CD8-positive, alpha-beta memory T cell (primary cell): ENCODE measurements around the gene PRODH. TPM values are rescaled to one million over a fixed set of nuclear protein-coding genes. Genes with fewer than 3 reads are reported as not detected.
"Not testable (repeated sequence)": the region's sequence is repeated elsewhere in the genome, so short reads cannot be mapped to it uniquely, and the experiment has no call there.

Source experiments
- CTCF ChIA-PET: fragments of 350-600 bp; sonication (Branson Sonifier 250); formaldehyde crosslinking; loops from one replicate; lab custom pipeline; 2021; ENCODE audit warnings: antibody characterized with exemption; lab: Charles Lee
- POLR2A ChIA-PET: fragments of 350-600 bp; sonication (Branson Sonifier 250); formaldehyde crosslinking; loops from one replicate; lab custom pipeline; 2021; ENCODE audit warnings: antibody characterized with exemption; lab: Charles Lee
- DNase-seq, 5 donors: peaks; one replicate each; pipeline versions ENCODE4 v3.0.0 to v3.0.0-alpha.2; 2020 to 2022; ENCODE audit warnings: mixed read lengths in 1 of 5
- H3K27ac ChIP-seq: one replicate; pipeline ENCODE4 v1.7.0; 2013; ENCODE audit warnings: low read depth, mild to moderate bottlenecking, low read length, moderate library complexity
- H3K27me3 ChIP-seq: 2 replicates; pipeline ENCODE4 v1.7.0; 2013; ENCODE audit warnings: low read length, mild to moderate bottlenecking; ENCODE audit not compliant: insufficient read depth, poor library complexity, severe bottlenecking
- H3K36me3 ChIP-seq: 2 replicates; pipeline ENCODE4 v1.7.0; 2013; ENCODE audit warnings: mild to moderate bottlenecking, low read length, moderate library complexity; ENCODE audit not compliant: insufficient read depth
- H3K4me1 ChIP-seq: 2 replicates; pipeline ENCODE4 v1.7.0; 2013; ENCODE audit warnings: mild to moderate bottlenecking, low read length, moderate library complexity; ENCODE audit not compliant: insufficient read depth
- H3K4me3 ChIP-seq: 2 replicates; pipeline ENCODE4 v1.7.0; 2013; ENCODE audit warnings: mild to moderate bottlenecking, low read length
- H3K9me3 ChIP-seq: 2 replicates; pipeline ENCODE4 v1.7.0; 2013; ENCODE audit warnings: mild to moderate bottlenecking, low read length
- H3K27ac Mint-ChIP-seq, 8 donors: one replicate each; pipeline ENCODE4 v1.8.0; 2020 to 2021; ENCODE audit warnings: mixed read lengths in 8 of 8, mild to moderate bottlenecking in 6 of 8, inconsistent platforms in 3 of 8, moderate library complexity in 3 of 8
- H3K27me3 Mint-ChIP-seq, 2 donors: one replicate each; pipeline ENCODE4 v1.8.0; 2020 to 2021; ENCODE audit warnings: mixed read lengths in 2 of 2, mild to moderate bottlenecking in 1 of 2, moderate library complexity in 1 of 2
- H3K36me3 Mint-ChIP-seq, 3 donors: one replicate each; pipeline ENCODE4 v1.8.0; 2020 to 2021; ENCODE audit warnings: mixed read lengths in 3 of 3, inconsistent platforms in 1 of 3, mild to moderate bottlenecking in 1 of 3
- H3K4me1 Mint-ChIP-seq, 3 donors: one replicate each; pipeline ENCODE4 v1.8.0; 2020 to 2021; ENCODE audit warnings: mixed read lengths in 3 of 3, inconsistent platforms in 1 of 3, mild to moderate bottlenecking in 1 of 3
- H3K4me3 Mint-ChIP-seq, 7 donors: one replicate each; pipeline ENCODE4 v1.8.0; 2020 to 2021; ENCODE audit warnings: mixed read lengths in 7 of 7, mild to moderate bottlenecking in 6 of 7, moderate library complexity in 4 of 7, inconsistent platforms in 2 of 7
- H3K9me3 Mint-ChIP-seq, 5 donors: one replicate each; pipeline ENCODE4 v1.8.0; 2020 to 2022; ENCODE audit warnings: mixed read lengths in 5 of 5, mild to moderate bottlenecking in 3 of 5, moderate library complexity in 2 of 5, inconsistent platforms in 1 of 5
- polyA plus RNA-seq: library from polyadenylated mRNA; unstranded; fragments of 300-500 nt; fragmentation: Illumina TruSeq; gene quantifications from one replicate; pipeline ENCODE4 v1.2.3, GENCODE V29; 2021
- total RNA-seq, 2 experiments: library from RNA; stranded (reverse); gene quantifications; one replicate each; pipeline ENCODE4 v1.2.3, GENCODE V29; 2021

PRODH gene
- total and polyA plus RNA-seq, 3 experiments from 2014 or later, result 0.05 to 0.46 (median 0.24) TPM

- H3K27ac ChIP-seq, H3K4me1 Mint-ChIP-seq, H3K27me3 ChIP-seq, H3K27me3 Mint-ChIP-seq, H3K9me3 ChIP-seq, H3K4me1 ChIP-seq, H3K4me3 Mint-ChIP-seq, CTCF ChIA-PET, H3K9me3 Mint-ChIP-seq, H3K4me3 ChIP-seq, H3K36me3 Mint-ChIP-seq, H3K36me3 ChIP-seq, DNase-seq, H3K27ac Mint-ChIP-seq, POLR2A ChIA-PET: not testable (repeated sequence)
Measured at GRCh38 chr22:18893775-18894174, 42.3 kb downstream of the PRODH start.

GRCh38 chr22:18890510-18891192, 45.4 kb downstream of the PRODH start:
- H3K4me1 ChIP-seq, DNase-seq, H3K27ac ChIP-seq, POLR2A ChIA-PET, H3K27me3 ChIP-seq, H3K4me1 Mint-ChIP-seq, H3K4me3 ChIP-seq, H3K27me3 Mint-ChIP-seq, H3K36me3 Mint-ChIP-seq, H3K9me3 ChIP-seq, H3K4me3 Mint-ChIP-seq, H3K27ac Mint-ChIP-seq, H3K9me3 Mint-ChIP-seq, H3K36me3 ChIP-seq, CTCF ChIA-PET: not testable (repeated sequence)

- no peaks in the 10 kb centered on the region for H3K4me1 ChIP-seq
- POLR2A ChIA-PET, result no interaction called here
- Mint-ChIP-seq H3K4me1 (no peaks in the 10 kb centered on the region), H3K9me3 (peaks cover 0 to 2% (median 2%) of the 10 kb centered on the region in 5 donors), H3K36me3 (no peaks in the 10 kb centered on the region), H3K27me3 (no peaks in the 10 kb centered on the region), H3K27ac (no peak overlapping the region), H3K4me3 (no peak overlapping the region)
- no peaks in the 10 kb centered on the region for H3K27me3 ChIP-seq
- no peak overlapping the region for H3K27ac ChIP-seq
- no peaks in the 10 kb centered on the region for H3K36me3 ChIP-seq
- CTCF ChIA-PET, result no interaction called here
- H3K9me3 ChIP-seq, result no peaks in the 10 kb centered on the region
- H3K4me3 ChIP-seq, result no peak overlapping the region
- DNase-seq, result no peak
Measured at GRCh38 chr22:18888115-18888514, 48.0 kb downstream of the PRODH start.

DNA sequence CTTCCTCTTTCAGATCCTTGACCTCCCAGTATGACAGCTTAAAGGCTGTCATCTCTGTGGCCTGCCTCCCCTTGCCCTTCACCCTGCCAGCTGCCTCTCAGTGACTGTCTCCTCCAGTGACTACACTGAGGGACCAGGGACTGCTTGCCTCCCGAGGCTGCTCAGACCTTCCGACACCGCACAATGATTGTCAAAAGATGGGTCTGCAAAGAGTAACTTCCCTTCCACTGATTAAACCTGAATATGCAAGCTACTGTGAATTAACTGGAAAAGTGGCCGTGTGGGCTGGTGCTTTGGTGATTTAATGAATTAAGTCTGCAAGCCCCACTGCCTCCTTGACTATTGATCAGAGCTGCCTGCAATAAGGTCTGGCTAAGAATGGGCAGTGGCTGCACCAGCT, 51.6 kb downstream of the PRODH start:
- H3K9me3 ChIP-seq, H3K36me3 ChIP-seq, H3K27ac ChIP-seq, H3K27ac Mint-ChIP-seq, H3K4me3 Mint-ChIP-seq, H3K9me3 Mint-ChIP-seq, DNase-seq, H3K36me3 Mint-ChIP-seq, H3K4me1 ChIP-seq, H3K4me3 ChIP-seq, H3K27me3 Mint-ChIP-seq, CTCF ChIA-PET, POLR2A ChIA-PET, H3K27me3 ChIP-seq, H3K4me1 Mint-ChIP-seq: not testable (repeated sequence)

- H3K27me3 ChIP-seq, H3K4me1 Mint-ChIP-seq, H3K9me3 ChIP-seq, H3K9me3 Mint-ChIP-seq, H3K4me1 ChIP-seq, H3K4me3 ChIP-seq, H3K36me3 ChIP-seq, H3K4me3 Mint-ChIP-seq, H3K27me3 Mint-ChIP-seq, CTCF ChIA-PET, POLR2A ChIA-PET, H3K36me3 Mint-ChIP-seq, H3K27ac ChIP-seq: not testable (repeated sequence)
- peak; percentile 36 to 90 (median 62) for DNase-seq
- H3K27ac Mint-ChIP-seq, result peak overlapping the region in 2 of 8 donors; percentile 33 to 50
Measured at GRCh38 chr22:18881260-18881659, 54.8 kb downstream of the PRODH start.

Other genes with a start within 250 kb of the PRODH start
- 1 to 10 TPM; 1.2 to 1.5 TPM for gene DGCR6, start 30.0 kb downstream of the PRODH start, total RNA-seq
- gene DGCR6, start 30.0 kb downstream of the PRODH start, polyA plus RNA-seq, result 1.4 TPM
- 10 to 100 TPM; 26.9 to 28.4 TPM for gene DGCR2, start 186.1 kb upstream of the PRODH start, total RNA-seq
- 51.7 TPM for gene DGCR2, start 186.1 kb upstream of the PRODH start, polyA plus RNA-seq
- gene TSSK2, start 195.0 kb upstream of the PRODH start, total RNA-seq, result not detected
- not detected for gene TSSK2, start 195.0 kb upstream of the PRODH start, polyA plus RNA-seq
- gene ESS2, start 208.4 kb upstream of the PRODH start, total RNA-seq, result 10 to 100 TPM; 18.7 to 19.6 TPM
- gene ESS2, start 208.4 kb upstream of the PRODH start, polyA plus RNA-seq, result 9.3 TPM
- not detected for gene GSC2, start 214.0 kb upstream of the PRODH start, total RNA-seq
- not detected for gene GSC2, start 214.0 kb upstream of the PRODH start, polyA plus RNA-seq
- 10 to 100 TPM; 42.4 to 44.7 TPM for gene SLC25A1, start 242.4 kb upstream of the PRODH start, total RNA-seq
- 69.9 TPM for gene SLC25A1, start 242.4 kb upstream of the PRODH start, polyA plus RNA-seq